ENCODE data around the gene IRGQ. TPM values are rescaled to one million over a fixed set of nuclear protein-coding genes. Genes with fewer than 3 reads are reported as not detected.

Gene IRGQ
- total RNA-seq, 1 experiment from 2014 or later = 37.7 TPM

GRCh38 chr19:43569657-43570056, 26.3 kb downstream of the IRGQ start:
- Histone ChIP-seq H3K4me1 (ENCODE audit: insufficient read depth, low read length, poor library complexity, severe bottlenecking) (peaks cover 18% of the 10 kb centered on the region), H3K4me3 (ENCODE audit: low read depth, low read length, poor library complexity, severe bottlenecking) (no peak overlapping the region), H3K27me3 (replicated peaks; ENCODE audit: insufficient read depth, low read depth, low read length, poor library complexity) (no peaks in the 10 kb centered on the region), H3K36me3 (ENCODE audit: insufficient read depth, low read length, poor library complexity, severe bottlenecking) (peaks cover 4% of the 10 kb centered on the region), H3K9me3 (ENCODE audit: low read depth, low read length, poor library complexity, severe bottlenecking) (no peaks in the 10 kb centered on the region), H3K27ac (ENCODE audit: low read depth, low read length, poor library complexity, severe bottlenecking) (no peak overlapping the region)
- DNase-seq (ENCODE audit: low spot score) = no peak
- CTCF ChIA-PET = interaction anchor here (0.7 kb wide), 1 partner anchor 13 kb away, joined by 3 read pairs; no protein-coding TSS in a partner anchor
- BruUV-seq (replicated peaks) = no TSS peak
- TF ChIP-seq CTCF (conservative IDR thresholded peaks at IDR 0.05; ENCODE audit: low read depth, low read length) = no peak
- intact Hi-C loops (cut with micrococcal nuclease; ENCODE audit: unreplicated experiment) = no loop called here
- POLR2A ChIA-PET (ENCODE audit: low non-redundant PET) = no interaction called here

- DNase-seq (ENCODE audit: low spot score) = peak; percentile 63
- intact Hi-C loops (cut with micrococcal nuclease; ENCODE audit: unreplicated experiment) = no loop called here
- BruUV-seq (replicated peaks) = no TSS peak
- Histone ChIP-seq H3K4me3 (ENCODE audit: low read depth, low read length, poor library complexity, severe bottlenecking) (no peak overlapping the region), H3K9me3 (ENCODE audit: low read depth, low read length, poor library complexity, severe bottlenecking) (no peaks in the 10 kb centered on the region), H3K27ac (ENCODE audit: low read depth, low read length, poor library complexity, severe bottlenecking) (peak overlapping the region; percentile 86), H3K36me3 (ENCODE audit: insufficient read depth, low read length, poor library complexity, severe bottlenecking) (peaks cover 16% of the 10 kb centered on the region), H3K27me3 (replicated peaks; ENCODE audit: insufficient read depth, low read depth, low read length, poor library complexity) (no peaks in the 10 kb centered on the region), H3K4me1 (ENCODE audit: insufficient read depth, low read length, poor library complexity, severe bottlenecking) (peaks cover 40% of the 10 kb centered on the region)
- CTCF ChIA-PET = interaction anchor here (0.9 to 1.2 kb wide), 2 partner anchors 9 to 30 kb away, joined by 3 to 9 read pairs; no protein-coding TSS in a partner anchor
- POLR2A ChIA-PET (ENCODE audit: low non-redundant PET) = no interaction called here
- no peak for TF ChIP-seq CTCF (conservative IDR thresholded peaks at IDR 0.05; ENCODE audit: low read depth, low read length)
Observed at GRCh38 chr19:43564800-43565199, 31.1 kb downstream of the IRGQ start.

DNA sequence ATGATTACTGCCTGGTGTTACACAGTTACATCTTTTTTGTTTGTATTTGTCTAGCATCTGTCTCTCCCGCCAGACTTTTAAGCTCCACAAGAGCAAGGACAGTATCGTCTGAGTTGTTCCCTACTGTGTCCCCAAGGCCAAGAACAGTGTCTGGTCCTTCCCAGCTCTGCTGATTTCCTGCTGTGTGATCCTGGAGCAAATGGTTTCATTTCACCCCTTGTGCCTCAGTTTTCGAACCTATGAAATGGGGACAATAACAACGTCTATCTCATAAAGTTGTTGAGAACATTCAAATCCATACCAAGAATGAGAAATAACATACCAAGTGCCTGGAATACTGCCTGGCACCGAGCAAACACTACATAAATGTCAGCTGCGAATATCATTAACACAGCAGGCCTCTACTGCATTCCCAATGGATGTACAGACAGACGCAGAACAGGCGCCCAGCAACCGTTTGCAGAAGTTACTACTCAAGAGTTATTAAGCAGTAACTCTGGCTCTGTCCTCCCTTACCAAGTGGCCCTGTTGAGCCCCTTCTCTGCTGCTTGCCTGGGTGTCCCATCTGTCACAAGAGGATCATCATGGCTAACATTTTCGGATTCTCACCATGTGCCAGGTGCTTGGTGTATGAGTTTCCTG, 32.0 kb downstream of the IRGQ start:
- ChIA-PET CTCF (no interaction called here), POLR2A (ENCODE audit: low non-redundant PET) (no interaction called here)
- intact Hi-C loops (cut with micrococcal nuclease; ENCODE audit: unreplicated experiment) = no loop called here
- no peaks in the 10 kb centered on the region for H3K9me3 ChIP-seq (ENCODE audit: low read depth, low read length, poor library complexity, severe bottlenecking)
- no peaks in the 10 kb centered on the region for H3K27me3 ChIP-seq (replicated peaks; ENCODE audit: insufficient read depth, low read depth, low read length, poor library complexity)
- peak overlapping the region; percentile 86 for H3K27ac ChIP-seq (ENCODE audit: low read depth, low read length, poor library complexity, severe bottlenecking)
- no TSS peak for BruUV-seq (replicated peaks)
- H3K4me3 ChIP-seq (ENCODE audit: low read depth, low read length, poor library complexity, severe bottlenecking) = no peak overlapping the region
- TF ChIP-seq CTCF (conservative IDR thresholded peaks at IDR 0.05; ENCODE audit: low read depth, low read length) (no peak), EZH2 (IDR thresholded peaks at IDR 0.05; ENCODE audit: borderline replicate concordance, low read depth, low read length, poor library complexity, severe bottlenecking) (no peak)
- H3K36me3 ChIP-seq (ENCODE audit: insufficient read depth, low read length, poor library complexity, severe bottlenecking) = peaks cover 16% of the 10 kb centered on the region
- DNase-seq (ENCODE audit: low spot score) = no peak
- H3K4me1 ChIP-seq (ENCODE audit: insufficient read depth, low read length, poor library complexity, severe bottlenecking) = peaks cover 40% of the 10 kb centered on the region
